ENCODE data around the gene ICAM1.
A peak's percentile ranks its signal among the peaks of the same experiment; 100 is the strongest.
"Not testable (repeated sequence)": the region's sequence is repeated elsewhere in the genome, so short reads cannot be mapped to it uniquely, and the experiment has no call there.

Gene ICAM1

DNA sequence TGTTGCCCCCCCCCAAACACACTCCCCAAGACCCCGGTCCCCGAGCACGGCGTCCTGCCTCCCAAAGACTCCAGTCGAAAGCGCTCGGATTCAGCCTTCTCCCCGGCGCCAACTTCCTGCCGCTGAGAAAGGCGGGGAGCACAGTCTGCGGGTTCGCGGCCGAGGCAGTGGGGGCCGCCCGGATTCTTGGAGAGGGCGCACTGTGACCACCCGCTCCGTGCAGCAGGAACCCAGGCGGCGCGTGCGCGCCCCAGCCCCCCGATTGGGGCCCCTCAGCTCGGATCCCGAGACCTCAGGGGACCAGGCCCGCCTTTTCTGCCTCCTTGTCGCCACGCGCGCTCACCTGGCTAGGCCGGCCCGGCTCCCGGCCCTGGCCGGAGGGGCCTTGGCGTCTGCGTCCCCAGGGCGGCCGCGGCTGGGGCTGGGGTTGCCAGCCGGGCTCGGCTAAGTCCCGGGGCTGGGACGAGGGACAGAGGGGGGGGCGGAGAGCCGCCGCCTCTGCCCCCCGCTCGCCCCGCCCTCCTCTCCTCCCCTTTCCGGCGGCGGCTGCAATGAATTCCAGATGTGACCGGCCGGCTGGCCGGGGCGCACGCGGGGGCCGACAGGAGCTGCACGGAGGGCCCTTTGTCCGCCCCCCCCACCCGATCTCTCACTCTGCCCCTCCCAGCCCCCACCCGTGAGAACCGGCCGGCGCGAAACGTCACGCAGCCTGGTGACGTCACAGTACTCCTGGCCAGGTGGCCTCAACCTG, 39.9 kb upstream of the ICAM1 start, which contains the start of gene S1PR2:
Gene S1PR2 (minus strand): TSS at position 471 of the 751 bp plus-strand sequence. CDS start 6,426 bp downstream, outside the sequence.
- DNase-seq (ENCODE audit: low read depth in 1 of 2, low spot score in 1 of 2): peak; percentile 57 to 63
- TF ChIP-seq JUND (IDR thresholded peaks at IDR 0.05; ENCODE audit: low read depth): no peak
- in situ Hi-C loops (cut with HindIII; ENCODE audit: low pct_unique_long_range_greater_than_20kb, low sequenced_read_pairs): no loop called here

DNA sequence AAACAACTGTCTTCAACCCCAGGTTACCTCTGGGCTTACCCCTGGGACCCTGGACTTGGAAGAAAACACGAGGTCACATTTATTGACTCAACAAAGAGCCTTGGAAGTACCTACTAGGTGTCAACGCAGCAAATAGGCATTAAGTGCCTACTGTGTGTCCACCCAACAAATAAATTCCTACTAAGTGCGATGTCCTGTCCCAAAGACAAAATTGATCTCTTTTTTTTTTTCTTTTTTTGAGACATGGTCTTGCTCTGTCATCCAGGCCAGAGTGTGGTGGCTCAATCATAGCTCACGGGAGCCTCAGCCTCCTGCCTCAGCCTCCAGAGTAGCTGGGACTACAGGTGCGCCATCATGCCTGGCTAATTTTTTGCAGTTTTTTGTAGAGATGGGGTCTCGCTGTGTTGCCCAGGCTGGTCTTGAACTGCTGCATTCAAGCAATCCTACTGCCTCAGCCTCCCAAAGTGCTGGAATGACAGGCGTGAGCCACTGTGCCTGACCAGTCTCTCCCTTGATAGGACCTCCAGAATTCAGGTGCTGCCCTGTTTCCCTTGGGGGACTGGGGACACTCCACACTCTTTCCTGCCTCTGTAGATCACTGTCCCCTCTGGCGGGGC, 39.2 kb upstream of the ICAM1 start:
- TF ChIP-seq JUND (IDR thresholded peaks at IDR 0.05; ENCODE audit: low read depth): no peak
- in situ Hi-C loops (cut with HindIII; ENCODE audit: low pct_unique_long_range_greater_than_20kb, low sequenced_read_pairs): no loop called here
- no peak for DNase-seq (ENCODE audit: low read depth in 1 of 2, low spot score in 1 of 2)

DNA sequence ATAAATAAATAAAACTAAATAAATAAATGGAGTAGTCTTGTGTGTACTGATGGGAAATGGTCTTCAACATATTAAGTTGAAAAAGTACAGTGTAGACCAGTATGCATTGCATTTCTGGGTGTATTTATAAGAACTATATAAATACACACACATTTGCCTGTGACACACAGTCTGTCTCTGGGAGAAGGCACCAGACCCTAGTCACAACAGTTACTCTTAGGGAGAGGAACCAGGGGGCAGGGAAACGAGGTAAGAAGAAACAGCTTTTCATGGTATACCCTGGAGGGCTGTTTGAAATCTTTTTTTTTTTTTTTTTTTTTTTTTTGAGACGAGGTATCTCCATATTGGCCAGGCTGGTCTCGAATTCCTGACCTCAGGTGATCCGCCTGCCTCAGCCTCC, 37.0 kb upstream of the ICAM1 start:
- no peak for DNase-seq (ENCODE audit: low read depth in 1 of 2, low spot score in 1 of 2)
- in situ Hi-C loops (cut with HindIII; ENCODE audit: low pct_unique_long_range_greater_than_20kb, low sequenced_read_pairs): no loop called here
- no peak for TF ChIP-seq JUND (IDR thresholded peaks at IDR 0.05; ENCODE audit: low read depth)

DNA sequence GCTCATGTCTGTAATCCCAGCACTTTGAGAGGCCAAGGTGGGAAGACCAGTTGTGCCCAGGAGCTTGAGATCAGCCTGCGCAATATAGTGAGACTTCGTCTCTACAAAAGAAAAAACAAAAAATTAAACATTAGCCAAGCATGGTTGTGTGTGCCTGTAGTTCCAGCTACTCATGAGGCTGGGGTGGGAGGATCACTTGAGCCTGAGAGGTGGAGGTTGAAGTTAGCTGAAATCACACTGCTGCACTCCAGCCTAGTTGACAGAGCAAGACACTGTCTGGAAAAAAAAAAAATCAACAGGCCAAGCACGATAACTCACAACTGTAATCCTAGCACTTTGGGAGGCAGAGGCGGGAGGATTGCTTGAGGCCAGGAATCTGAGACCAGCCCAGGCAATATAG, 35.9 kb upstream of the ICAM1 start:
- no peak for TF ChIP-seq JUND (IDR thresholded peaks at IDR 0.05; ENCODE audit: low read depth)
- in situ Hi-C loops (cut with HindIII; ENCODE audit: low pct_unique_long_range_greater_than_20kb, low sequenced_read_pairs): no loop called here
- DNase-seq (ENCODE audit: low read depth in 1 of 2, low spot score in 1 of 2): no peak

DNA sequence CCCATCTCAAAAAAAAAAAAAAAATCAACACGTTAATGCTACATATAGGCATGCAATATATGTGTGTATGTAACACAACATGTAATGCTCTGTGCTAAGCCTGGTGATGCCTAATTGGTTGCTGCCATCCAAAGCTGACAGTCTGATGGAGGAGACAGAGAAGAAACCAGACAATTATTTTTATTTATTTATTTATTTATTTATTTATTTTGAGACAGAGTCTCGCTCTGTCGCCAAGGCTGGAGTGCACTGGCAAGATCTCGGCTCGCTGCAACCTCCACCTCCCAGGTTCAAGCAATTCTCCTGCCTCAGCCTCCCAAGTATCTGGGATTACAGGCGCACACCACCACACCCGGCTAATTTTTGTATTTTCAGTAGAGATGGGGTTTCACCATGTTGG, 35.5 kb upstream of the ICAM1 start:
- in situ Hi-C loops (cut with HindIII; ENCODE audit: low pct_unique_long_range_greater_than_20kb, low sequenced_read_pairs); DNase-seq (ENCODE audit: low read depth in 1 of 2, low spot score in 1 of 2): not testable (repeated sequence)

DNA sequence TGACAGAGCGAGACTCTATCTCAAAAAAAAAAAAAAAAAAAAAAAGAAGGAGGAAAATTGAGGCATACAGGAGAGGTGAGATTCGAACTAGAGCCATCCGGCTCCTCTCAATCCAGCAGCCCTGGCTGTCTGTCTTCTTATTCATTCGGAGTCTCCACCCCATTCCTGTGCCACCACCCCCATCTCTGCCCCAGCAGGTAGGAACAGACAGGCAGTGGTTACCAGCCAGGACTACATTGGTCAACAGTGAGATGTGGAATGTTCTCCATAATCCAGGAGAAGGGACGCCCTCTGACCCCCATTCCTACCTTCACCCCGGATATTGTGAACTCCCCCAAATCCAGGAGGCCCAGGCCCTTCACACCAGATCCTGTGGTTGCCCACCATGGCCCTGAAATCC, 33.2 kb upstream of the ICAM1 start:
- in situ Hi-C loops (cut with HindIII; ENCODE audit: low pct_unique_long_range_greater_than_20kb, low sequenced_read_pairs): no loop called here
- TF ChIP-seq JUND (IDR thresholded peaks at IDR 0.05; ENCODE audit: low read depth): no peak
- DNase-seq (ENCODE audit: low read depth in 1 of 2, low spot score in 1 of 2): no peak

DNA sequence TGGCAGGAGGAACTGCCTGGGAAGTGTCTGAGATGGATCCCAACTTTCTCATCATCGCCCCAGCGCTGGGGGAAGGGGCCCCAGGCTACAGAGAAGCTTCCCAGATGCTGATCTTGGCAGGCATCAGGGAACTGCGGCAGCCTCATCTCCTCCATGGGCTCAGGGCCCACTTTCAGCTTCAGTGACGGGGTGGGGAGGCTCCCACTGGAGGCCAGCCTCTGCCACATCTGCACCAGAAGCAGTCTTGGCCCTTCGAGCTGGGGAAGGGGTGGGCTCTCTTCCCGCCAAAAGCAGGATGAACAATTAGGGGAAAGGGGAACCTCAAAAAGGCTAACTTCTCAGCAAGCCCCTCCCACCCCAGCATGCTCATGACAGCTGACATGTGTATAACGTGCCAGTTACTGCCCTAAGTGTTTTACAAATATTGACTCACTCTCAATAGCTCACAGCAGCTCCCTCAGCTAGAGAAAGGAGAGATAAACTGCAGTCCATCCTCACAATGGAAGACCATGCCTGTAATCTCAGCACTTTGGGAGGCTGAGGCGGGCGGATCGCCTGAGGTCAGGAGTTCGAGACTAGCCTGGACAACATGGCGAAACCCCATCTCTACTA, 32.6 kb upstream of the ICAM1 start:
- in situ Hi-C loops (cut with HindIII; ENCODE audit: low pct_unique_long_range_greater_than_20kb, low sequenced_read_pairs): no loop called here
- DNase-seq (ENCODE audit: low read depth in 1 of 2, low spot score in 1 of 2): no peak
- TF ChIP-seq JUND (IDR thresholded peaks at IDR 0.05; ENCODE audit: low read depth): no peak

DNA sequence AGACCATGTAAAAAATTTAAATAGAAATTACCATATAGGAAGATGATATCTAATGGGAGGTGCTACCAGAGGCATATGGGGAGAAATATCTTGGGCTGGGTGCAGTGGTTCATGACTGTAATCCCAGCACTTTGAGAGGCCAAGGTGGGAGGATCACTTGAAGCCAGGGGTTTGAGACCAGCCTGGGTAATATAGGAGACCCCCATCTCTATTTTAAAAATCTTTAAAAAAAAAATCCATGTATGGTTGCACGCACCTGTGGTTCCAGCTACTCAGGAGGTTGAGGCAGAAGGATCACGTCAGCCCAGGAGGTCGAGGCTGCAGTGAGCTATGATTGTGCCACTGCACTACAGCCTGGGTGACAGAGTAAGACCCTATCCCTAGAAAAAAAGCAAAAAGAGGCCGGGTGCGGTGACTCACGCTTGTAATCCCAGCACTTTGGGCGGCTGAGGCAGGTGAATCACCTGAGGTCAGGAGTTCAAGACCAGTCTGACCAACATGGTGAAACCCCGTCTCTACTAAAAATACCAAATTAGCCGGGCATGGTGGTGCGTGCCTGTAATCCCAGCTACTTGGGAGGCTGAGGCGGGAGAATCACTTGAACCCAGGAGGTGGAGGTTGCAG, 29.0 kb upstream of the ICAM1 start:
- DNase-seq (ENCODE audit: low read depth in 1 of 2, low spot score in 1 of 2); in situ Hi-C loops (cut with HindIII; ENCODE audit: low pct_unique_long_range_greater_than_20kb, low sequenced_read_pairs): not testable (repeated sequence)

DNA sequence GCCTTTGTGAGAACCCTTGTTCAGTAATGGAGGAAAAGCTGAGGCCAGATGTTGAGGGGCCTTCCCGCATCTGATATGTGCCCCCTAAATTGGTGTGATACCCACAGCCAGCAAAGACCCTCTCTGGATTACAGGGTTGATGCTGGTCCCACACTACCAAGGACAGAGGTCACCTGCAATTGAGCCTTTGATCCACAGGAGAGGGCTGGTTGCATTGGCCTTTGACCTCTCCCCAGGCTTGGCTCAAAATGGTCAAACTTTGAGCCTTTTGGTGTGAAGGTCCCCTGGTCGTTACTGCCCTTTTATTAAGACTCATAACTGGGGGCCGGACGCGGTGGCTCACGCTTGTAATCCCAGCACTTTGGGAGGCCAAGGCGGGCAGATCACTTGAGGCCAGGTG, 27.3 kb upstream of the ICAM1 start:
- no peak for DNase-seq (ENCODE audit: low read depth in 1 of 2, low spot score in 1 of 2)
- TF ChIP-seq JUND (IDR thresholded peaks at IDR 0.05; ENCODE audit: low read depth): no peak
- in situ Hi-C loops (cut with HindIII; ENCODE audit: low pct_unique_long_range_greater_than_20kb, low sequenced_read_pairs): no loop called here

DNA sequence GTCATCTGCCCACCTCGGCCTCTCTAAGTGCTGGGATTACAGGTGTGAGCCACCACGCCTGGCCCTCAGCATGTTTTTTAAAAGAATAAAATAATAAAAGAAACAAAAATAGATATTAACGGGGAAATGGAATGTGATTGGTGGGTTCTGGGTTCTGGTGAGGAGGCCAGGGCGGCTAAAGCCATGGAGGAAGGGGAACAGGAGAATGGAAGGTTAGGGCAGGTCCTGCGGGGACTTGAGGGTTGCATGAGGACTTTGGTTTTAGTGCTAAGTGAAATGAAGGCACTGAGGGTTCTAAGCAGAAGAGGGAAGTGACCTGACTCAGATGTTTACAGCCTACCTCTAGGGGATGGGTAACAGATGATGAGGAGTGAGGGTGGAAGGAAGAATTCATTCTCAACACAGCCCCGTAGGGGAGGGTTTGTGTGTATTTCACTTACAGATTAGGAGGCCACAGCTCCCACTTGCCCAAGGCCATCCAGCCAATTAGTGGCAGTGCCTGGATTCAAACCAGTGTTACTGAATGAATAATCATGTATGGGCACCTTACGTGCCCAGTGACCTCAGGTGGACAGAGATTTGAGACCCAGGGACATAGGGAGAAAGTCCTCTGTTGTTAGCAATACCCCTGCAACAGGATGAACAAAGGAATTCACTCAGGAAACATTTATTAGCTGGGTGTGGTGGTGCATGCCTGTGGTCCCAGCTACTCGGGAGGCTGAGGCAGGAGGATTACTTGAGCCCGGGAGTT, 25.6 kb upstream of the ICAM1 start:
- no peak for DNase-seq (ENCODE audit: low read depth in 1 of 2, low spot score in 1 of 2)
- TF ChIP-seq JUND (IDR thresholded peaks at IDR 0.05; ENCODE audit: low read depth): no peak
- in situ Hi-C loops (cut with HindIII; ENCODE audit: low pct_unique_long_range_greater_than_20kb, low sequenced_read_pairs): no loop called here

DNA sequence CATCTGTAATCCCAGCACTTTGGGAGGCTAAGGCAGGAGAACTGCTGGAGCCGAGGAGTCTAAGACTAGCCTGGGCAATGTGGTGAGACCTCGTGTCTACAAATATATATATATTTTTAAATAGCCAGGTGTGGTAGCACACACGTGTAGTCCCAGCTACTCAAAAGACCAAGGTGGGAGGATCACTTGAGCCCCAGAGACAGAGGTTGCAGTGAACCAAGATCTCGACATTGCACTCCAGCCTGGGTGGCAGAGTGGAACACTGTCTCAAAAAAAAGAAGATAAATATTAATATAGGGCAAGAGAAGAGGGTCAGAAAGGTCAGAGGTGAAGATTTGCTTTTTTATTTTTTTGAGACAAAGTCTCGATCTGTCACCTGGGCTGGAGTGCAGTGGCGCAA, 24.4 kb upstream of the ICAM1 start:
- in situ Hi-C loops (cut with HindIII; ENCODE audit: low pct_unique_long_range_greater_than_20kb, low sequenced_read_pairs): no loop called here
- no peak for TF ChIP-seq JUND (IDR thresholded peaks at IDR 0.05; ENCODE audit: low read depth)
- DNase-seq (ENCODE audit: low read depth in 1 of 2, low spot score in 1 of 2): no peak

Measured in T47D (cell line).